IPS DF 6.9 (cell line): Measurements from ENCODE around the gene P4HA2.

ENCODE experiments used
- DNase-seq: peaks from one replicate; pipeline ENCODE4 v3.0.0-alpha.2; 2013; ENCODE audit warnings: low read depth, low spot score
- H3K27ac ChIP-seq: one replicate; pipeline ENCODE4 v1.5.1; 2013; ENCODE audit warnings: low read length, control low read depth
- H3K27me3 ChIP-seq: 2 replicates; pipeline ENCODE4 v1.6.1; 2013; ENCODE audit warnings: mild to moderate bottlenecking, low read length; ENCODE audit not compliant: control insufficient read depth, insufficient read depth
- H3K36me3 ChIP-seq: 2 replicates; pipeline ENCODE4 v1.6.1; 2013; ENCODE audit warnings: low read length; ENCODE audit not compliant: control insufficient read depth, insufficient read depth
- H3K4me1 ChIP-seq: 2 replicates; pipeline ENCODE4 v1.6.1; 2013; ENCODE audit warnings: low read length; ENCODE audit not compliant: control insufficient read depth, insufficient read depth
- H3K4me3 ChIP-seq: 2 replicates; pipeline ENCODE4 v1.5.1; 2013; ENCODE audit warnings: mild to moderate bottlenecking, low read length
- H3K9me3 ChIP-seq: 2 replicates; pipeline ENCODE4 v1.6.1; 2013; ENCODE audit warnings: low read length, inconsistent platforms; ENCODE audit not compliant: control insufficient read depth, insufficient read depth
- WGBS: extraction: QIAGEN DNeasy Blood & Tissue Kit; methylation state at CpG from one replicate; pipeline ENCODE4 v1.1.7; 2013; ENCODE audit warnings: mixed read lengths, missing lambda C conversion rate; ENCODE audit not compliant: insufficient read length, insufficient coverage; 5-methylcytosine and 5-hydroxymethylcytosine counted together

P4HA2 gene

GRCh38 chr5:132239776-132240175, 12.1 kb upstream of the P4HA2 start:
- no peaks in the 10 kb centered on the region for H3K9me3 ChIP-seq
- no peak for DNase-seq
- H3K27ac ChIP-seq, result no peak overlapping the region
- no peaks in the 10 kb centered on the region for H3K36me3 ChIP-seq
- H3K4me3 ChIP-seq, result no peak overlapping the region
- no peaks in the 10 kb centered on the region for H3K27me3 ChIP-seq
- H3K4me1 ChIP-seq, result no peaks in the 10 kb centered on the region

DNA sequence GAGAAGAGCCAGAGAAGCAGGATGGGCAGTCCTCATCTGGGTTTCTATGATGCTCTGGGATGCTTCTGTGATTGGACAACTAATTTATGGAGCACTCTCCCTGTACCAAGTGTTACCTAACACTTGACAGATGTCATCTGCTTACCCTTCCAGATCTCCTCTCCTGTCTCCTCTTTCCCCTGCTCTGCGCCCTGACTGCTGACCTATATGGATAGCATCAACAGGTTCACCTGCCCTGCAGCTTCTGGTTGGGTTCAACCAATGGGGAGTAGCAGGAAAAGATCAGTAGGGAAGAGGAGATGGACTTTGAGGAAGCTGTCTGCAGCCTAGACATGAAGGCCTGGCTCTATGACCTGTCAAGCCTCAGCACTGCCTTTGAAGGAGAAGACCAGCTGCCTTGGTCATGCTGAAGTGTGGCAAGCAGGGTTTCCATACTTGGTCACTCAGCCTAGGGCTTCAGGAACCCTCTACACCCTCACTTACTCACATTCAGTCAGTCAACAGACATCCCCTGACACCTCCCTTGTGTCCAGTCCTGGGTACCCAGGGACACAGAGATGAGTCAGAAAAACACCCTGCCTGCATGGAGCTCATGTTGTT, 11.3 kb upstream of the P4HA2 start:
- no CpG with 5 or more reads among the region's 1 CpG for WGBS
- no peak for DNase-seq
- no peak overlapping the region for H3K4me3 ChIP-seq
- no peaks in the 10 kb centered on the region for H3K9me3 ChIP-seq
- H3K4me1 ChIP-seq, result no peaks in the 10 kb centered on the region
- H3K36me3 ChIP-seq, result no peaks in the 10 kb centered on the region
- H3K27me3 ChIP-seq, result no peaks in the 10 kb centered on the region
- H3K27ac ChIP-seq, result no peak overlapping the region

GRCh38 chr5:132238169-132238744, 10.6 kb upstream of the P4HA2 start:
- Histone ChIP-seq H3K9me3 (no peaks in the 10 kb centered on the region), H3K27ac (no peak overlapping the region), H3K4me1 (no peaks in the 10 kb centered on the region), H3K27me3 (no peaks in the 10 kb centered on the region), H3K36me3 (no peaks in the 10 kb centered on the region), H3K4me3 (no peak overlapping the region)
- no CpG with 5 or more reads among the region's 1 CpG for WGBS
- no peak for DNase-seq

DNA sequence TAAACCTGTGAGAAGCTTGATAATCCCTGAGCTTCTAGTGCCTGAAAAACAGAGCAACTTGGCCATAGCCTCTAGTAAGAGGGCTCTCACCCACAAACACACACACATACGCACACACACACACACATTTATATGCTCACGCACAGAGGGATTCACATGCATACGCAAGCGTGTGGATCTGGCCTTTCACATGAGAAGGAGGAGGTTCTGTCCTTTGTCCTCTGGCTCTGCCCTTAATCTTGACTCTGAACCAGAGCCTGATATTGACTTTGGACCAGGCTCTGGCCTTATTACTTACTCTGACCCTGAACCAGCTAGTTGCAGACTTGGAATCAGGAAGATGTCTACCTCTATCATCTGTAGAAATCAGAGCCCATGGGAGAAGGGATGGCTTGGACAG, 10.0 kb upstream of the P4HA2 start:
- Histone ChIP-seq H3K4me3 (no peak overlapping the region), H3K27me3 (no peaks in the 10 kb centered on the region), H3K9me3 (no peaks in the 10 kb centered on the region), H3K27ac (no peak overlapping the region), H3K4me1 (no peaks in the 10 kb centered on the region), H3K36me3 (no peaks in the 10 kb centered on the region)
- WGBS, result no CpG with 5 or more reads among the region's 4 CpGs
- no peak for DNase-seq

- H3K4me3 ChIP-seq, result no peak overlapping the region
- H3K27me3 ChIP-seq, result no peaks in the 10 kb centered on the region
- no peak for DNase-seq
- WGBS, result no CpG with 5 or more reads among the region's 1 CpG
- no peak overlapping the region for H3K27ac ChIP-seq
- H3K9me3 ChIP-seq, result no peaks in the 10 kb centered on the region
- no peaks in the 10 kb centered on the region for H3K4me1 ChIP-seq
- no peaks in the 10 kb centered on the region for H3K36me3 ChIP-seq
Measured at GRCh38 chr5:132237141-132237540, 9.5 kb upstream of the P4HA2 start.

GRCh38 chr5:132235340-132235739, 7.7 kb upstream of the P4HA2 start:
- no peaks in the 10 kb centered on the region; the same call in 1 of the 2 replicates for H3K27me3 ChIP-seq
- no CpG with 5 or more reads among the region's 3 CpGs for WGBS
- H3K36me3 ChIP-seq, result no peaks in the 10 kb centered on the region
- no peak overlapping the region for H3K27ac ChIP-seq
- DNase-seq, result no peak
- H3K4me1 ChIP-seq, result no peaks in the 10 kb centered on the region
- no peak overlapping the region for H3K4me3 ChIP-seq
- no peaks in the 10 kb centered on the region for H3K9me3 ChIP-seq

DNA sequence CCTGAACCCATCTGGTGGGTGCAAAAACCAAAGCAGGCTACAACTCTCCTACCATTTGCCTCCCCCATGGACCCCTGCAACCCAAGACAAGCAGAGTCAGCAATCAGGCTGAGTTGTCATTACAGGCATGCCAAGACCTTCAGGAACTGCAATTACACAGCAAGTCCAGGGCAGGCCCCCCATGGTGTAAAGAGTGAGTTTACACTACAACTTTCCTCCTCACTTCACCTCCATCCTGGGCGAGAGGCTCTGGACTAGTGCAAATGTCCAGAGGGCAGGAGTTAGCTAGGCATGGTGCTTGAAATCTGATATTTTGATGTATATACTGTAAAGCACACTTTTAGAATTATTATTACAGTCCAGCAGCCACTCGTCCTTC, 7.0 kb upstream of the P4HA2 start:
- H3K27me3 ChIP-seq, result no peaks in the 10 kb centered on the region; the same call in 1 of the 2 replicates
- H3K36me3 ChIP-seq, result no peaks in the 10 kb centered on the region
- no peak for DNase-seq
- H3K9me3 ChIP-seq, result no peaks in the 10 kb centered on the region
- WGBS, result no CpG with 5 or more reads among the region's 2 CpGs
- no peaks in the 10 kb centered on the region for H3K4me1 ChIP-seq
- no peak overlapping the region for H3K4me3 ChIP-seq
- no peak overlapping the region for H3K27ac ChIP-seq

DNA sequence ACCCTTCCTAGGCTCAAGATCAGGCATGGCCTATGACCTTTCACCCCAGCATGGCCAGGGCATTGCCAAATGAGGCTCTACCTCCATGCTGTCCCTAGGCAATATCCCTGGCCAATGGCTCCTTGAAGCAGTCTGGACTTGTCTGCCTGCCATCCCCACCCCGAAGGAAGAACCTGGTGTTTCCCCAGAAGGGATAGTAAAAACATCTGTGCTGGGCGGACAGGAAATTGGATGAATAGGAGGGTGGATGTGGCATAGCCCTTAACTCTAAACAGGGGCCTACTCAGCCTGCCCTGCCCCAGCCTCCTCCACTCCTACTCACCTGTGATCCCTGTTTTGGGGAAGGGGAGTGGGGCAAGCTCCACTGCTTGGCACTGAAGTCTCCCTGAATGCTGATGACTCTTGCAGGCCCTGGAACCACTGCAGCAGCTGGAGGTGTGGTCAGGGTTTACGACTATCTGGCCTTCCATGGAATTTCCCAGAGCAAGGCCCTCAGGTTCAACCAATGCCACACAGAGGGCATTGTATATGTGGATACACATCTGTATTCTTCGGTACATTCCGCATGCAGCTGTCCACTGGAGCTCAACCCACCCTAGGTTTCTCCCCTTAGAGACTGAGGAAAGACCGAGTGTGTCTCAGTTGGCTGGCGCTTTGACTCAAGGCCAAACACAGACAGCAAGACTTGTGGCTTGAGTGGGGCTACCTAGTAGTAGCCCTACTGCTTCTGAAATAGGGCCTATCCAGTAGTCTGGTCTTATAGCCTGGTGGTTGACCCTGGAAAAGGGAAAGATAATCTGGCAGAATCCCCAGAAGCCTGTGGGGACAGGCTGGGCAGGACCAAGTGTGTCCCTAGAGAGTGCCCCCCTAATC, 6.4 kb upstream of the P4HA2 start:
- no peak for DNase-seq
- WGBS, result no CpG with 5 or more reads among the region's 7 CpGs
- no peak overlapping the region for H3K27ac ChIP-seq
- no peaks in the 10 kb centered on the region; the same call in 1 of the 2 replicates for H3K27me3 ChIP-seq
- H3K4me1 ChIP-seq, result no peaks in the 10 kb centered on the region
- no peaks in the 10 kb centered on the region for H3K36me3 ChIP-seq
- no peaks in the 10 kb centered on the region for H3K9me3 ChIP-seq
- no peak overlapping the region for H3K4me3 ChIP-seq

DNA sequence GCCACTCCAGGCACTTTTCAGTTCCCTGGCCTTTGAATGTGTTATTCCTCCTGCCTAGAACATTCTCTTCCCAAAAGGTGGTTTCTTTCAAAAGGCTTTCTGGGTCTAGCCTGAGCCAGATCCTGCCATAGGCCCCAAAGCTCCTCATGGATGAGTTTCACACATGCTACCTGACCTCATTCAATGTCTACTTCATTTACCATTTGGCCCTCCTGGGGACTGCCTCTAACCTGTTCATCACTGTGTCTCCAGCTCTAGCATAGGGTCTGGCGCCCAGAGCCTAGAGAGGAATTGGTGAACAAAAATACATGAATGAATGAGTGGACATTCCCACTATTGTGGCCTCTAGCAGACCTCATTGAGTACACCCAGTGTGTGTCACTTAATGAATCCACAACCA, 5.4 kb upstream of the P4HA2 start:
- WGBS, result no CpG with 5 or more reads among the region's 1 CpG
- Histone ChIP-seq H3K36me3 (no peaks in the 10 kb centered on the region), H3K4me1 (no peaks in the 10 kb centered on the region), H3K9me3 (no peaks in the 10 kb centered on the region), H3K27me3 (no peaks in the 10 kb centered on the region; the same call in 1 of the 2 replicates), H3K27ac (no peak overlapping the region), H3K4me3 (no peak overlapping the region)
- no peak for DNase-seq

DNA sequence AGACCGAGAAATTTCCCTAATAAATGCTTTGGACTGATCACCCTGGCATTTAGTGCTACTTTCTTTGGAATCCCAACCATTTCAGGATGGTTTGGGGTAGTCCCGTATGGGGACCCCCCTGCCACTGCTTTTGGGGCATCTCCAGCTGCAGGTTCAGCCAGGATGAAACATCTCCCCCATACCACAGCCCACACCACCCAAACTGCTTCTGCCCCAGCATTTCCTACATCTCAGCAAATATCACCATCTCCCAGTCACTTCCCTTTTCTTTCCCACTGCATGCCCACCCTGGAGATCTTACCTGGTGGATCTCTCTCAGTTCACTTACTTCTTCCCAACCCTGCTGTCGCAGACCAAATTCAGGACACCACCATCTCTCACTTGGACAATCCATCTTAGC, 4.8 kb upstream of the P4HA2 start:
- Histone ChIP-seq H3K27ac (no peak overlapping the region), H3K4me1 (no peaks in the 10 kb centered on the region), H3K9me3 (no peaks in the 10 kb centered on the region), H3K4me3 (no peak overlapping the region), H3K27me3 (no peaks in the 10 kb centered on the region; the same call in 1 of the 2 replicates), H3K36me3 (no peaks in the 10 kb centered on the region)
- WGBS, result no CpG with 5 or more reads among the region's 3 CpGs
- DNase-seq, result no peak
